ENCODE data around the gene ZGPAT. TPM values are rescaled to one million over a fixed set of nuclear protein-coding genes. Genes with fewer than 3 reads are reported as not detected.

Gene ZGPAT
- total RNA-seq, 6 experiments from 2014 or later = 18.3 to 22.9 (median 19.6) TPM

GRCh38 chr20:63756648-63756991 lies 48.8 kb downstream of the ZGPAT start:
- H3K36me3 Mint-ChIP-seq (ENCODE audit: low read depth) = no peaks in the 10 kb centered on the region
- no peaks in the 10 kb centered on the region for H3K9me3 Mint-ChIP-seq
- no peak overlapping the region for H3K4me3 Mint-ChIP-seq
- no peak for TF ChIP-seq CTCF (IDR thresholded peaks at IDR 0.05)
- H3K4me1 Mint-ChIP-seq (ENCODE audit: low read depth) = no peaks in the 10 kb centered on the region
- H3K27ac Mint-ChIP-seq = no peak overlapping the region
- H3K27me3 Mint-ChIP-seq (ENCODE audit: insufficient read depth) = peaks cover 23% of the 10 kb centered on the region
- DNase-seq = no peak

DNA sequence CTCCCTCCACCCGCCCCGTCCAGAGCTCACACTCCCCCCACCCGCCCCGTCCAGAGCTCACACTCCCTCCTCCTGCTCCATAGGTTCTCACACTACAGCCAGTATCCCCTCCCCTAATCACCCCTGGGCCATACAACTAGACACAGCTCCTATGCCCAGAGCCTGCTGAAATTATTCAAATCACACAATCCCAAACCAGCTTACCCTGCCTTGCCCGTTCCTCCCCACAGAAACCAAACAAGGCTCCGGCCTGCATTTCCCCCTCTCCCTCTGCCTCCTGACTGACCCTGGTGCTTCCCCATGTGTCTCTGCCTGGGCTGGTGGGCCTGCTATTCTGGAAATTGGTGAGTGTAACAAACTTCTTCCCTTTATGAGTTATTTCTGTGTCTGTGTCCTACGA lies 50.3 kb downstream of the ZGPAT start:
- H3K4me1 Mint-ChIP-seq (ENCODE audit: low read depth) = no peaks in the 10 kb centered on the region
- H3K36me3 Mint-ChIP-seq (ENCODE audit: low read depth) = no peaks in the 10 kb centered on the region
- no peak overlapping the region for H3K27ac Mint-ChIP-seq
- peaks cover 23% of the 10 kb centered on the region for H3K27me3 Mint-ChIP-seq (ENCODE audit: insufficient read depth)
- no peaks in the 10 kb centered on the region for H3K9me3 Mint-ChIP-seq
- no peak for TF ChIP-seq CTCF (IDR thresholded peaks at IDR 0.05)
- no peak overlapping the region for H3K4me3 Mint-ChIP-seq
- DNase-seq = no peak

DNA sequence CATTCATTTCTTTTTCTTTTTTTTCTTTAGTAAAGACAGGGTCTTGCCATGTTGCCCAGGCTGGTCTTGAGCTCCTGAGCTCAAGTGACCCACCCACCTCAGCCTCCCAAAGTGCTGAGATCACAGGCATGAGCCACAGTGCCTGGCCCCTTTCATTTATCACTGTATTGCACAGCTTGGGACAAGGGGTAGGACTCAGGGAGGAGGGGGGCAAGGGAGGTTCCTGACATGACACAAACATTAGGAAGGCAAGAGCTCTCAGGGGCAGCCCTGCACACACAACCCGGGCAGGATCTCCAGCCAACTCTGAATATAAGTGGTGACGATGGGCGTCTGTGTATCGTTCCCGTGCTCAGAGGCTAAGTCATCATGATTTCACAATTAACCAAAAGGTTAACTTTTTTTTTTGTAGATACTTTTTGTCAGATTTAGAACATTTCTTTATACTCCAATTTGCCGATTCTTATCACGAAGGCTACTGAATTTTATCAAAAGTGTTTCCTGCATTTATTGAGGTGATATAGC lies 51.6 kb downstream of the ZGPAT start:
- no peak overlapping the region for H3K27ac Mint-ChIP-seq
- H3K4me3 Mint-ChIP-seq = no peak overlapping the region
- no peaks in the 10 kb centered on the region for H3K36me3 Mint-ChIP-seq (ENCODE audit: low read depth)
- no peaks in the 10 kb centered on the region for H3K9me3 Mint-ChIP-seq
- H3K4me1 Mint-ChIP-seq (ENCODE audit: low read depth) = no peaks in the 10 kb centered on the region
- no peak for TF ChIP-seq CTCF (IDR thresholded peaks at IDR 0.05)
- no peak for DNase-seq
- peaks cover 28% of the 10 kb centered on the region for H3K27me3 Mint-ChIP-seq (ENCODE audit: insufficient read depth)

GRCh38 chr20:63765082-63765873 lies 57.4 kb downstream of the ZGPAT start:
- Mint-ChIP-seq H3K4me1 (ENCODE audit: low read depth) (no peaks in the 10 kb centered on the region), H3K36me3 (ENCODE audit: low read depth) (no peaks in the 10 kb centered on the region), H3K27ac (no peak overlapping the region), H3K4me3 (no peak overlapping the region), H3K27me3 (ENCODE audit: insufficient read depth) (peaks cover 20% of the 10 kb centered on the region), H3K9me3 (no peaks in the 10 kb centered on the region)
- no peak for DNase-seq
- no peak for TF ChIP-seq CTCF (IDR thresholded peaks at IDR 0.05)

GRCh38 chr20:63765902-63766301 lies 58.1 kb downstream of the ZGPAT start:
- H3K4me1 Mint-ChIP-seq (ENCODE audit: low read depth) = no peaks in the 10 kb centered on the region
- DNase-seq = no peak
- no peak overlapping the region for H3K27ac Mint-ChIP-seq
- TF ChIP-seq CTCF (IDR thresholded peaks at IDR 0.05) = no peak
- H3K9me3 Mint-ChIP-seq = no peaks in the 10 kb centered on the region
- H3K27me3 Mint-ChIP-seq (ENCODE audit: insufficient read depth) = peaks cover 20% of the 10 kb centered on the region
- H3K4me3 Mint-ChIP-seq = no peak overlapping the region
- H3K36me3 Mint-ChIP-seq (ENCODE audit: low read depth) = no peaks in the 10 kb centered on the region

Measured in HFFc6 (cell line).